SW 1271 (cell line): Measurements from ENCODE around the gene CTSD.
A peak's percentile ranks its signal among the peaks of the same experiment; 100 is the strongest.
"Not testable (repeated sequence)": the region's sequence is repeated elsewhere in the genome, so short reads cannot be mapped to it uniquely, and the experiment has no call there.

ENCODE experiments used
- DNase-seq, 2 experiments: peaks; one replicate each; lab custom pipeline; 2025; lab: John Stamatoyannopoulos, UW

The CTSD gene

DNA sequence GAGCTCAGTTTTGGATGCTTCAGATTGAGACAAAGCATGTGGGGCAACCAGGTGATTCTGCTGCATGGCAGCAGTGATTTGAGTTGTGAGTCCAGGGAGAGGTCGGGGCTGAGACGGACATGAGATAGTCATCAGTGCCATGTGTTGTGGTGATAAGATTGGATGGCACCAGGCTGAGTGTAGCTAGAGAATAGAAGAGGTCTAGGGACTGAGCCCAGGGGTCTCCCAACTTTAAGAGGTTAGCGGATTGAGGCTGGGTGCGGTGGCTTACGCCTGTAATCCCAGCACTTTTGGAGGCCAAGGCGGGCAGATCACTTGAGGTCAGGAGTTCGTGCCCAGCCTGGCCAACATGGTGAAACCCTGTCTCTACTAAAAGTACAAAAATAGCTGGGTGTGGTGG lies 6.3 kb upstream of the CTSD start:
- DNase-seq: no peak

GRCh38 chr11:1769304-1769936 lies 5.7 kb upstream of the CTSD start:
- not testable (repeated sequence) for DNase-seq

GRCh38 chr11:1768141-1768469 lies 4.4 kb upstream of the CTSD start:
- no peak for DNase-seq

- no peak for DNase-seq
Observed at GRCh38 chr11:1767399-1768140, 3.8 kb upstream of the CTSD start.

DNA sequence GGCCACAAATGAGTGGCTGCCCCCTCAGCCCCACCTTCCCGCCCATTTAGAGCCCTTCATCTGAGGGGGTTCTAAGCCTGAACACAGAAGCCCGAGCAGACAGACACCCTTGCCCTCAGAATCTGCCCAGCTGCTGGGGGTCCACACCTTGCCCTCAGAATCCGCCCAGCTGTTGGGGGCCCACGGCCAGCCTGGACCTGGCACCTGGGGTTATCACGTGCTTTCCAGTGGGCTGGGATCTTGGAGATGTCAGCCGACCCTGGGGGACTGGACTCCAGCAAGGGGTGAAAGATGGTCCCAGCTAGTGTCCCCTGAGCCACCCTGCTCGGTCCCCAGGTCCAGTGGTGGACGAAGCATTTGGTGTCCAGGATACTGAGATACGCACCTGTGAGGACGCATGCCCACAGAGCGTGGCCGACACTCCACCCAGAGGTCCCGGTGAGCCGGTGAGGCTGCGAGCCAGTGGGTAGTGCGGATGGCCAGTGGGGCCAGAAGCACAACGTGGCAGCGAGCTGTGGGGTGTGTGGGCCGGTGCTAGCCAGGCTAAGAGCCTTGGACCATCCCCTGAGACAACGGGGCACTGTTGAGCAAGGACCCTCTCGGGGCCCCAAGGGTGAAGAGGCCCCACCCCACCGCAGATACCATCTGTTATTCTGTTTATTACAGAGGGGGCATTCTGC lies 3.1 kb upstream of the CTSD start:
- DNase-seq: no peak

DNA sequence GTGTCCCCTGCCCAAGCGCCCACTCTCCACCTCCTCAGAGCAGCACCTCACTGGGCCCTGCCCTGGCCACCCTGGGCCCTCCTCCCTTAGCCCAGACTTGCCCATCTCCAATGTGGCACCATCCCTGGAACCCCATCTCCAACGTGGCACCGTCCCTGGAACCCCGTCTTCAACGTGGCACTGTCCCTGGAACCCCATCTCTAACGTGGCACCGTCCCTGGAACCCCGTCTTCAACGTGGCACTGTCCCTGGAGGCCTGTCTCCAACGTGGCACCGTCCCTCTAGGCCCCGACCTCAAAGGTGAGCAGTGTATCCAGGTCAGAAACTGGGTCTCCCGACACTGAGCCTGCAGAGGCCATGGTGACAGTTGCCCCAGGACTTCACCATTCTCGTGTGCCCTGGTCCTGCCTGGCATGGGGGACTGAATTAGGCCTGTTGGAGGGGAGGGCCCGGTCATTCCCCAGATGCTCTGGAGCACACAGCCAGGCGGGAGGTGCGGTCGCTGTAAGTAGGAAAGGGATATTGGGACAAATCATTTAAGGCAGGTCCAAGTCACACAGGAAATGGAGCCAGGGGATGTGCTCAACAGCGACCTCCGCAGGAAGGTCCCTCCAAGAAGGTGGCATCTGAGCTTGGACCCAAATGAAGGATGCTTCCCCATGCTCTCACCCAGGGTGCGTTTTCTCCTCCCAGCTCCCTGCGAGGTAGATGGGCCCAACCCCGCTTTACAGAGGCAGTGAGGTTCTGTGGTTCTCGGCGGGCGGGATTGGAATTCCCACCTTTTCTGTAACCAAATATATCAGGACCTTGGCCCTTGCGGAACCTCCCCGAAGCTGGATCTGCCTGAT lies 2.4 kb upstream of the CTSD start:
- no peak for DNase-seq

GRCh38 chr11:1763336-1763795 lies 361 bp downstream of the CTSD start:
- no peak for DNase-seq

GRCh38 chr11:1762537-1763302 lies 1.0 kb downstream of the CTSD start:
- peak in 1 of 2 experiments; percentile 6 for DNase-seq

DNA sequence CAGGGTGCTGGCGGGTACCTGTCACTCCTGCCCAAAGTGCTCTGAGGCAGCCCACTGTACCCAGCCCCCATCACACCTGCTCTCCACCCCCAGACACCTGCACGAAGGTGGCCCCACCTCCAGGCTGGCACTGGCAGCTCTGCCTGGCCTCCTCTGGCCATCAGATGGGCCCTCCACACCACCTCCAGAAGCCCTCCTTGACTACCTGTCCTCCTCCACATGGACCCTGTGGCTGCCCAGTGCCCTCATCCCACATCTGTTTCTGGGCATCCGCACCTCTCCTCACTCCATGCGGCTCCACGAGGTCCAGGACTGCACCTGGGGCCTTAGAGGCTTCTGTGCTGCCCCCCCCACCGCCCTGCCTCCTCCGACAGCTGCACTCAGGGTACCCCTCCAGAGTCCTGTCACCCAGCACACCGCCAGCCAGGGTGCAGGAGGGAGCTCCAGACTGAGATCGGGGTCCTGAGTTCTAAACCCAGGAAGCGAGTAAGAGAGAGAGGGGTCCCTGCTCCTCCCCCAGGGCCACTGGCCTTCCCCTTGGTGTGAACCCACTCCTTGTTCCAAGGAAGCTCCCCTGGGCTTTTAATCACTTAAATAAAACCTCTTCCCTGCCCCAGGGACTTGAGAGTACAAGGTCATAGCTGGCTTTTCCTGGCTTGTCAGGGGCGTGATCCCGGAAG lies 1.7 kb downstream of the CTSD start:
- no peak for DNase-seq

DNA sequence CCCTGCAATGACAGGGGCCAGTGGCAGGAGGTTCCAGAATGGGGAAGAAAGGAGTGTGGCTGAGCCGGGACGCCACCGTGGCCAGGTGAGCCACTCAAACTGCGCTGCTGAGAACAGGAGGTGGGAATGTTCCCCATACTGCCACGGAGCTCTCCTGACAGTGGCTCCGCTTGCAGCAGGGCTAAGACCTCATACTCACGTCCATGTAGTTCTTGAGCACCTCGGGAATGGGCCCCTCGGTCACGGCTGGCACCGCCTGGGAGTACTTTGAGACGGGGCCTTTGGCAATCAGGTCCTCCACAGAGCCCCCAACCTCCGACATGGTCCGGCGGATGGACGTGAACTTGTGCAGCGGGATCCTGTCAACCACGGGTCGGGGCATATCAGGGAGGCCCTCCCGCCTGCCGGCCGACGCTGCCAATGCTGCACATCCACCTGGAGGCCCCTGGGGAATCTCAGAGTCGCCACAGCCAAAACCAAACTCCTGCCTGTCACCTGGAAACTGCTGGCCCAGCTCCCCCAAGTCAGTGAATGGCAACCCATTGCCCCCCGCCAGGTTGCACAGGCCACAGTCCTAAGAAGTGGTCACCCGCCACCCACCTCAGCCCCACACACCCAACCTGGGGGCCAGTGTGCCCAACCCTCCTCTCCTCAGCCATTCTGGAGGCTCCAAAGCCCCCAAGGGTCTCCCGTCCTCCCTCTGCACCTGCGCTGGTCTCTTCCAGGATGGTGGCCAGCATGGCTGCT lies 2.4 kb downstream of the CTSD start:
- no peak for DNase-seq

DNA sequence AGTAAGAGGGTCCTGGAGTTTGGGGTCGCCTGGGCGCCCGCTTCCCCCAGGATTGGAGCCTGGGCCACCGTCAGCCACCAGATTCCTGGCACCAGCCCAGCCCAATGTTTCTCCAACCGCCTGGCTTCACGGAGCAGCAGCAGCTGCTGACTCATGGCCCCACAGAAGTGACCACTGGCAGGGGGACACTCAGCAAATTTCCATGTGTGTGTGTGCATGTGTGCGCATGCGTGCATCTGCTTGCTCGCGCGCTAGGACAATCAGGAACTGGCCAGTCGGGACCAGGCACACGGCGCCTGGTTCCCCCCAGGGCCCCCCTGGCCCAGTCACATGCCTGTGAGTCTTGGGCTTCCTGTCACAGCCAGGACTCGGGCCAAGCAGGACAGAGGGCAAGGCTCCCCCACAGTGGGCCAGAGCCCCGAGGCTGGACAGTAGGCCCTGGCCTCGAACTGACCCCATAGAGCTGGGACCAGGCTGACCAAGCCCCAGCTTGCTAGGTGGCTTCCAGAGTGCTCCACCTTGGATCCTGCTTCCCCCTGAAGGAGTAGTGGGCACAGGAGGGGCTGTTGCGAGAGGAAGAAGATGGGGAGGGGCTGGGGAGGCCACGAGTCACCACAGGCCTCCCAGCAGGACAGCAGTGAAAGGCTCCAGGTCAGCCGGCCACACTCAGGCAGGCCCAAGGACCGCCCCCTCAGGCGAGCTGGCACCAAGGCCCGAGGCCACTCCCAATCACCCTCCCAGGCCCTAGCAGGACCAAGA lies 3.2 kb downstream of the CTSD start:
- no peak for DNase-seq

DNA sequence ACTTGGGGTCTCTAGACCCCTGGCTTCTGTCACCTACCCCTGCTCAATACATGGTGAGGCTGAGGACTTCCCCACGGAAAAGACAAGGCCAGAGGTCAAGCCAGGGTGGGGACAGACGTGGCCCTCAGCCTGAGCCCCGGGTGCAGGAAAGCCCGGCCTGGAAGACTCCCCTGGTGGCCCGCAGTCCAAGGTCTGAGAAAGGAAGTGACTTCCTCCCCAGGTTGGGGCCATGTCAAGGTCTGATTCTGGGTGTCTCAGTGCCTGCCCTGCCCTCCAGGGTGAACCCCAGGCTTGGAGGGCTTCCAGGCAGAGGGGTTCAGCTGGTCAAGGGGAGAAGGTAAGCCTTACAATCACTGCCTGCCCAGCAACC lies 3.9 kb downstream of the CTSD start:
- no peak for DNase-seq

- DNase-seq: no peak
Observed at GRCh38 chr11:1759151-1759850, 4.4 kb downstream of the CTSD start.

DNA sequence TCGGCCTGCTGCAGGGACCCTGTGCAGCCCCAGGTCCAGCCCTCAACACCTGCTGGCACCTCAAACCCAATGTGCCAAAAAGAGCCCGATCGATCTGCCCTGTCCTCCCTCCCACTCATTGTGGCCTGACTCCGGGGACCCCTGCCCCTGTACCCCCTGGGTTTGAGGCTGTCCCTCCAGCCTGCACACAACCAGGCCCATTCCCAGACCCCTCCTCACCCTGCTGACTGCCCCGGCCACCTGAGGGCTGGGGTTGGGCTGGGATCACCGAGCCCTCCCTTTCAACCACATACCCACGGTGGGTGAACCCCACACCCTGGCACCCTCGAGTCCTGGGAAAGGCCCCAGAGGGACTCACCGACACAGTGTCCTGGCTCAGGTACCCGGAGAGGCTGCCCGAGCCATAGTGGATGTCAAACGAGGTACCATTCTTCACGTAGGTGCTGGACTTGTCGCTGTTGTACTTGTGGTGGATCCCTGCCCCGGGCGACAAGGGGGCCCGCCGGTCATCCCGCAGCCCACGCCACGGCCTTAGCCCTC lies 5.0 kb downstream of the CTSD start:
- DNase-seq: no peak

DNA sequence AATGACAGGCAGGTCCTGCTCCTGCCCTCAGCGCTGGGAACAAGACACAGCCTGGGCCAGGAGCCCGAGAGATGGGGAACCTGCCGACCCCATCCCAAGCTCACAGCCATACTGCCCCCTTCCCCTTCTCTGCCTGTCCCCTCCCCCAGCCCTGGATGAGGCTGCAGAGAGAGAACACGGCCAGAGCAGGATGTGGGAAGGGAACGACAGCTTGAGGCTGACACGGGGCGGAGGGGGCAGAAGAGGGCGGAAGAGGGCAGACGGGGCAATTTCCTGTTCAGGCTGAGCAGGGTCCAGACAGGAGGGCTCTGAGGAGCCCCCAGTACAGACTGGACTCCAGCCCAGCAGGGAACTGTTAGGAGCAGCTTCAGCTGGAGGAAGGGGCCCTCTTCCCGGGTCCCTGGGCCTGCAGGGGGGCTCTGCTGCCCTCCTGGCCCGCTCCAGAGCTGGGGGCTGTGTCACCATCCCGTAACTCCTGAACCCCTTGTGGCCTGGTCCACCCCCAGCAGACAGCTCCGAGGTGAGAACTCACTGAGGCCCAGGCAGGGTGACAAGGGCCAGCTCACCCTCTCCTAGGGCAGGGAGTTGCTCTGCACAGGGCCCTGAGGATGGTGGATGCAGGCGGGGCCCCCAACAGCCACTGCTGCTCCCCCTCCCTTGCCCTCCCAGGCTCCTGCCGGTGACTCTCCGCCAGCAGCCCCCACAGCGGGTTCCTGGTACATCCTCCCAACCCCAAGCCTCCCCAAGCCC lies 5.7 kb downstream of the CTSD start:
- no peak for DNase-seq

- DNase-seq: no peak
Observed at GRCh38 chr11:1756791-1757771, 6.6 kb downstream of the CTSD start.
